ENCODE measurements around the gene ANAPC5. TPM values are rescaled to one million over a fixed set of nuclear protein-coding genes. Genes with fewer than 3 reads are reported as not detected.

ANAPC5 gene
- total RNA-seq, 1 experiment from 2014 or later, result 101 TPM

DNA sequence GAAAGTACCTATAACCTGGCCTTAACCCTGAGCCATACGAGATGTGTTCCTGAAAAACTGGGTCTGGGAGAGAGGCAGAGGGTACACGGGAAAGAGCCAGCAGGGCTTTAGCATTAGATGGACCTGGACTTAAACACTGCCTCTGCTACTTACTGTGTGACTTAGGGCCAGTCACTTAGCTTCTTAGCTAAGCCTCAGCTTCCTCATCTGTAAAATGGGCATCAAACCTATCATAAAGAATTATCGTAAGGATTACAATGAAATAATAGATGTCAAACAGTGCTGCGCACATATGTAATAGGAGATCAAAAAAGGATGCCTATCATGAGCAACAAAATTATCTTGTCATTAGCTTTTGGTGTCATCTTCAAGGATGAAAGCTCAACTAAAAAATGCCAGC, 23.6 kb downstream of the ANAPC5 start:
- WGBS (ENCODE audit: extremely low coverage, insufficient read length, low lambda C conversion rate), result no CpG with 5 or more reads among the region's 4 CpGs
- Histone ChIP-seq H3K23ac (ENCODE audit: insufficient read length, low read depth, low read length) (no peak overlapping the region), H2AK5ac (ENCODE audit: insufficient read length, low read length) (no peak overlapping the region), H3K9ac (ENCODE audit: extremely low read depth, insufficient read length, low read length) (no peak overlapping the region), H4K91ac (ENCODE audit: insufficient read length, low read depth, low read length) (no peak overlapping the region), H3K56ac (ENCODE audit: insufficient read length, low read depth, low read length) (no peak overlapping the region), H3K27ac (ENCODE audit: insufficient read length, low read depth, low read length) (no peak overlapping the region), H2BK5ac (ENCODE audit: insufficient read length, low read length) (no peak overlapping the region), H3K9me3 (ENCODE audit: control insufficient read depth, low read depth, low read length) (no peaks in the 10 kb centered on the region), H3K27me3 (ENCODE audit: insufficient read depth, low read length) (no peaks in the 10 kb centered on the region), H3K79me1 (ENCODE audit: insufficient read depth, low read depth, low read length, poor library complexity, severe bottlenecking) (no peaks in the 10 kb centered on the region), H3T11ph (ENCODE audit: low read length) (no peak overlapping the region), H2BK20ac (ENCODE audit: low read depth, low read length, poor library complexity, severe bottlenecking) (no peak overlapping the region), H3K4me1 (ENCODE audit: insufficient read depth, low read length) (no peaks in the 10 kb centered on the region), H2BK120ac (ENCODE audit: low read depth, low read length, poor library complexity, severe bottlenecking) (no peak overlapping the region), H4K20me1 (ENCODE audit: control insufficient read depth, insufficient read depth, insufficient read length) (no peaks in the 10 kb centered on the region), H3K79me2 (ENCODE audit: insufficient read depth, low read length) (no peaks in the 10 kb centered on the region), H4K5ac (ENCODE audit: insufficient read length, low read depth, low read length) (no peak overlapping the region), H4K8ac (replicated peaks; ENCODE audit: insufficient read length, low read depth, low read length) (no peak overlapping the region), H3K18ac (ENCODE audit: insufficient read length, low read depth, low read length) (no peak overlapping the region), H2BK15ac (ENCODE audit: low read depth, low read length) (no peak overlapping the region), H3K23me2 (ENCODE audit: insufficient read length, low read depth, low read length, poor library complexity, severe bottlenecking) (no peaks in the 10 kb centered on the region), H2BK12ac (ENCODE audit: insufficient read length, low read depth, low read length) (no peak overlapping the region), H2AFZ (ENCODE audit: low read length) (no peak overlapping the region), H3K14ac (ENCODE audit: insufficient read depth, low read length) (no peak overlapping the region), H3K4me2 (ENCODE audit: insufficient read depth, insufficient read length, low read length) (no peak overlapping the region), H3K4ac (ENCODE audit: low read depth, low read length) (no peak overlapping the region)
- Mint-ChIP-seq H3K36me3 (ENCODE audit: insufficient read depth in 1 of 3, low read depth in 3 of 3) (peaks cover 31 to 85% (median 81%) of the 10 kb centered on the region in 3 experiments; a peak in 6 of 7 replicates), H3K4me3 (no peak overlapping the region), H3K4me1 (no peaks in the 10 kb centered on the region), H3K27me3 (ENCODE audit: low read depth) (no peaks in the 10 kb centered on the region), H3K27ac (no peak overlapping the region), H3K9me3 (no peaks in the 10 kb centered on the region)
- DNase-seq, result no peak
- no peak for TF ChIP-seq CTCF (conservative IDR thresholded peaks at IDR 0.05)
